Thymus (tissue), 11 donors: Measurements from ENCODE around the gene CCNK. TPM values are rescaled to one million over a fixed set of nuclear protein-coding genes. Genes with fewer than 3 reads are reported as not detected.

Experiments used
- DNase-seq, 9 donors: peaks; one replicate each; pipeline ENCODE4 v3.0.0-alpha.2; 2013; ENCODE audit warnings: low spot score in 9 of 9, low read depth in 6 of 9, missing footprints in 1 of 9
- H3K27ac ChIP-seq, 2 donors: one replicate each; pipeline ENCODE4 v1.5.1; 2013; ENCODE audit warnings: control low read depth in 1 of 2, low read depth in 1 of 2, low read length in 1 of 2, mild to moderate bottlenecking in 1 of 2, moderate library complexity in 1 of 2
- H3K27me3 ChIP-seq, 2 donors: one replicate each; pipeline ENCODE4 v1.5.1; 2013; ENCODE audit warnings: low read length in 1 of 2; ENCODE audit not compliant: control insufficient read depth in 2 of 2, insufficient read depth in 1 of 2
- H3K36me3 ChIP-seq, 2 donors: one replicate each; pipeline ENCODE4 v1.5.1; 2013; ENCODE audit warnings: low read length in 1 of 2, mild to moderate bottlenecking in 1 of 2, moderate library complexity in 1 of 2; ENCODE audit not compliant: control insufficient read depth in 2 of 2, insufficient read depth in 2 of 2
- H3K4me1 ChIP-seq, 2 donors: one replicate each; pipeline ENCODE4 v1.5.1; 2013; ENCODE audit warnings: low read length in 2 of 2; ENCODE audit not compliant: control insufficient read depth in 2 of 2, insufficient read depth in 2 of 2
- H3K4me3 ChIP-seq, 2 donors: one replicate each; pipeline ENCODE4 v1.5.1; 2013; ENCODE audit warnings: low read length in 2 of 2, control low read depth in 1 of 2, mild to moderate bottlenecking in 1 of 2
- H3K9me3 ChIP-seq, 2 donors: one replicate each; pipeline ENCODE4 v1.5.1; 2013; ENCODE audit warnings: low read length in 1 of 2, mild to moderate bottlenecking in 1 of 2; ENCODE audit not compliant: control insufficient read depth in 2 of 2, insufficient read depth in 1 of 2
- WGBS: extraction: QIAGEN DNeasy Blood & Tissue Kit; methylation state at CpG from one replicate; pipeline ENCODE4 v1.1.7; 2013; 5-methylcytosine and 5-hydroxymethylcytosine counted together
- polyA plus RNA-seq: library from polyadenylated mRNA; stranded (reverse); fragments of 200-250 nt; gene quantifications from one replicate; pipeline ENCODE4 v1.2.3, GENCODE V29; 2013
- total RNA-seq: library from RNA; stranded (reverse); fragments of 120-200 nt; gene quantifications from one replicate; pipeline ENCODE4 v1.2.4, GENCODE V29; 2013
- donor health status: healthy.

CCNK gene
- total and polyA plus RNA-seq, 2 donors: 12.4 to 26.9 TPM

- 97% methylated on average over 23 of the region's 23 CpGs for WGBS
- Histone ChIP-seq H3K9me3 (no peaks in the 10 kb centered on the region), H3K4me1 (no peaks in the 10 kb centered on the region), H3K4me3 (no peak overlapping the region), H3K27me3 (no peaks in the 10 kb centered on the region), H3K27ac (no peak overlapping the region), H3K36me3 (peaks cover 68 to 88% of the 10 kb centered on the region in 2 donors)
- DNase-seq: no peak
Measured at GRCh38 chr14:99508896-99509629, 27.9 kb downstream of the CCNK start.

DNA sequence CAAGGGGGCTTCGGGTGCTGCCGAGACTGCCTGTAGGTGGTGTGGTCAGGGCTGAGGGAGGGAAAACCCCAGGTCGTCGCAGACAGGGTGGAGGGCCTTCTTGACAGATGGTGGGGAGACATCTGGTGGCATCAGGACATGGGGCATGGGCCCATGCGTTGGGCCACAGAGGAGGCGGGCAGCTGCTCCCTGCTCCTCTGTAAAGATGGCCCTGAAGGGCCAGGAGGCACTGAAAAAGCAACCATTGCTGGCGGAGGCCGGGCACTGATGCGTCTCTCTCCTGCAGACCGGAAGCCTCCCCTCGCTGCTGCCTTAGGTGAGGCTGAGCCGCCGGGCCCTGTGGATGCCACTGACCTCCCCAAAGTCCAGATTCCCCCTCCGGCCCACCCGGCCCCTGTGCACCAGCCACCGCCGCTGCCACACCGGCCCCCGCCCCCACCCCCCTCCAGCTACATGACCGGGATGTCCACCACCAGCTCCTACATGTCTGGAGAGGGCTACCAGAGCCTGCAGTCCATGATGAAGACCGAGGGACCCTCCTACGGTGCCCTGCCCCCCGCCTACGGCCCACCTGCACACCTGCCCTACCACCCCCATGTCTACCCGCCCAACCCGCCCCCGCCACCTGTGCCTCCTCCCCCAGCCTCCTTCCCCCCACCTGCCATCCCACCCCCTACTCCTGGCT is 28.8 kb downstream of the CCNK start:
- 97% methylated on average over 27 of the region's 27 CpGs for WGBS
- H3K27me3 ChIP-seq: no peaks in the 10 kb centered on the region
- DNase-seq: no peak

DNA sequence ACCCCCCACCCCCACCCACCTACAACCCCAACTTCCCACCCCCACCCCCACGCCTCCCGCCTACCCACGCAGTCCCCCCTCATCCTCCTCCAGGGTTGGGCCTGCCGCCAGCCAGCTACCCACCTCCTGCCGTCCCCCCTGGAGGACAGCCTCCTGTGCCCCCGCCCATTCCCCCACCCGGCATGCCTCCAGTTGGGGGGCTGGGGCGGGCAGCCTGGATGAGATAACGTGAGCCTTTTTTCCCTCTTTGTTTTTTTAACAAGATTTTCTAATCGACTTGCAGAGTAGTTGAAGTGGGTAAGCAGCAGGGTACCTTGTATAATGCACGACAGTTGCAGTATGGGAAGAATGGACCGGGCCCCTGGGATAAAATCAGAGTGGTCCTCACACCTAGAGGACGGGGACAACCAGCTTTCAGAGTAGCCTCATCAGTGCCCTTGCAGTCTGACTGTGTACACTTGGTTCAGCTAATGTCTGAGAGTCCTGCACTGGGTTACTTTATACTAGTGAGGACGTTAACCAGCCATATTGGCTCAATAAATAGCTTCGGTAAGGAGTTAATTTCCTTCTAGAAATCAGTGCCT is 29.4 kb downstream of the CCNK start:
- 96% methylated on average over 15 of the region's 15 CpGs for WGBS
- Histone ChIP-seq H3K9me3 (no peaks in the 10 kb centered on the region), H3K4me1 (no peaks in the 10 kb centered on the region), H3K27ac (no peak overlapping the region), H3K4me3 (no peak overlapping the region), H3K27me3 (no peaks in the 10 kb centered on the region), H3K36me3 (peaks cover 57 to 86% of the 10 kb centered on the region in 2 donors)
- DNase-seq: no peak

More for the DNA sequence above, 28.8 kb downstream of the CCNK start:
- Histone ChIP-seq H3K27ac (peak overlapping the region in 1 of 2 donors; percentile 26), H3K4me3 (no peak overlapping the region), H3K36me3 (peaks cover 63 to 90% of the 10 kb centered on the region in 2 donors), H3K4me1 (no peaks in the 10 kb centered on the region), H3K9me3 (no peaks in the 10 kb centered on the region)

DNA sequence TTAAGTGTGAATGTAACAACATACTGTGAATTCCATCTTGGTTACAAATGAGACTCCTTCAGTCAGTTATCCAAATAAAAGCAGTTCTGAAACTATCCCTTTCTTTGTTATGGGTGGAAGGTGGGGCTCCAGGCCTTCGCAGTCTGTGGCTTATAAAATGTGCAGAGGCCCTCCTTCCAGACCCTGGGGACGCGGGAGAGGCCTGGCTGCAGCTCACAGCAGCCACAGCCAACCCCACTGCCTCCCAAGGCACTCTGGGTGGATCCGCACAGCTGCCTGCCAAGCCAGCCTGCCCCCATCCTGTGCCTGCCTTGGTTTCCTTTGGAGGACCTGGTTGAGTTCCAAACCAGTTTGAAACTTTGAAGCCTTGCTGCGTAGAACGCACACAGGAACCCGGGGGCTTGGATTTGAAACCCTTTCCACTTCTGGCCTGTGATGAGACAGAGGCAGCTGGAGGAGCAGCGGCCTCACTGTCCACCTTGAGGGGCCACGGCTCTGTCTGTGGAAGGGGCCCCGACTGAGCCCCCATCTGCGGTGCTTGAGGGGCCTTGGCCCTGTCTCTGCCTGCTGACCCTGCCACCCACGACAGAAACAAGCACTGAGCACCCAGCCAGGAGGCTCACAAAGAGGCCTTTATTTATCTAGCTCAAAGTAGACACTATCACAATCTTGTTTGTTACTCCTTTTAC is 30.4 kb downstream of the CCNK start:
- no peak overlapping the region for H3K27ac ChIP-seq
- no peaks in the 10 kb centered on the region for H3K4me1 ChIP-seq
- H3K27me3 ChIP-seq: no peaks in the 10 kb centered on the region
- no peaks in the 10 kb centered on the region for H3K9me3 ChIP-seq
- no peak for DNase-seq
- peaks cover 48 to 77% of the 10 kb centered on the region in 2 donors for H3K36me3 ChIP-seq
- 97% methylated on average over 12 of the region's 12 CpGs for WGBS
- H3K4me3 ChIP-seq: no peak overlapping the region

DNA sequence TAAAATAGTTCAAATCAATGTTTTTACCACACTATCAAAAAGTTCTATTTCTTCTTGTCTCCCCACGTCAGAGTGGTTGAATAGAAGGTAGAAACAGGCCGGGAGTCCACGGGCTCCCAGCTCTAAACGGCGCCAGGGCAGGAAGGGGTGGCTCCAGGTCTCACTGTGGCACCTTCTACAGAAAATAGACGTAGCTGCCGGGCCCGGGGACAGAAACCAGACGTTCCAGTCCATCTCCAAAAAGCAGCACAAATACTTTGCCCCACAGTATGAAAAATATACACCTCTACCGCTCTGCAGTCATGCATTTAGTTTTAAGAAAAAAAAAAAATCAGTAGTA is 30.9 kb downstream of the CCNK start:
- DNase-seq: no peak
- no peak overlapping the region for H3K27ac ChIP-seq

GRCh38 chr14:99512571-99513182 is 31.5 kb downstream of the CCNK start:
- 95% methylated on average over 16 of the region's 16 CpGs for WGBS
- Histone ChIP-seq H3K9me3 (no peaks in the 10 kb centered on the region), H3K4me1 (no peaks in the 10 kb centered on the region), H3K36me3 (peaks cover 38 to 66% of the 10 kb centered on the region in 2 donors), H3K27me3 (no peaks in the 10 kb centered on the region), H3K27ac (no peak overlapping the region), H3K4me3 (no peak overlapping the region)
- no peak for DNase-seq

More for the DNA sequence above, 30.9 kb downstream of the CCNK start:
- H3K4me1 ChIP-seq: no peaks in the 10 kb centered on the region
- peaks cover 44 to 72% of the 10 kb centered on the region in 2 donors for H3K36me3 ChIP-seq
- no peaks in the 10 kb centered on the region for H3K9me3 ChIP-seq
- H3K27me3 ChIP-seq: no peaks in the 10 kb centered on the region
- H3K4me3 ChIP-seq: no peak overlapping the region
- WGBS: 94% methylated on average over 10 of the region's 10 CpGs

- H3K4me3 ChIP-seq: no peak overlapping the region
- peaks cover 32 to 60% of the 10 kb centered on the region in 2 donors for H3K36me3 ChIP-seq
- no peaks in the 10 kb centered on the region for H3K9me3 ChIP-seq
- no peak for DNase-seq
- no peak overlapping the region for H3K27ac ChIP-seq
- WGBS: 98% methylated on average over 15 of the region's 15 CpGs
- H3K27me3 ChIP-seq: no peaks in the 10 kb centered on the region
- no peaks in the 10 kb centered on the region for H3K4me1 ChIP-seq
Measured at GRCh38 chr14:99513183-99513694, 32.0 kb downstream of the CCNK start.

- peaks cover 24 to 52% of the 10 kb centered on the region in 2 donors for H3K36me3 ChIP-seq
- H3K4me1 ChIP-seq: no peaks in the 10 kb centered on the region
- no peak for DNase-seq
- no peak overlapping the region for H3K27ac ChIP-seq
- H3K4me3 ChIP-seq: no peak overlapping the region
- no peaks in the 10 kb centered on the region for H3K27me3 ChIP-seq
- no peaks in the 10 kb centered on the region for H3K9me3 ChIP-seq
- WGBS: 95% methylated on average over 13 of the region's 13 CpGs
Measured at GRCh38 chr14:99513946-99514551, 32.8 kb downstream of the CCNK start.
